Common myeloid progenitor, CD34-positive (primary cell): ENCODE measurements around the gene SNURF.
"Not testable (repeated sequence)": the region's sequence is repeated elsewhere in the genome, so short reads cannot be mapped to it uniquely, and the experiment has no call there.

Experiments
- CTCF ChIA-PET: fragments of 350-600 bp; sonication (Branson Sonifier 250); formaldehyde crosslinking; loops from one replicate; lab custom pipeline; 2021; ENCODE audit warnings: antibody characterized with exemption; lab: Charles Lee
- POLR2A ChIA-PET: fragments of 350-600 bp; sonication (Branson Sonifier 250); formaldehyde crosslinking; loops from one replicate; lab custom pipeline; 2021; ENCODE audit warnings: antibody characterized with exemption; lab: Charles Lee
- DNase-seq, 3 donors: peaks; one replicate each; pipeline versions ENCODE4 v3.0.0 to v3.0.0-alpha.2; 2013
- H3K27ac ChIP-seq, 2 experiments: 1 replicate in 1 of 2; 2 replicates in 1 of 2; pipeline ENCODE4 v1.7.0; 2013; ENCODE audit warnings: inconsistent platforms in 2 of 2, low read length in 2 of 2, mild to moderate bottlenecking in 2 of 2, low read depth in 1 of 2, moderate library complexity in 1 of 2; ENCODE audit not compliant: severe bottlenecking in 2 of 2, insufficient read depth in 1 of 2, poor library complexity in 1 of 2
- H3K27me3 ChIP-seq, 5 experiments: replicated peaks in 2 of 5; 1 replicate in 3 of 5; 2 replicates in 2 of 5; pipeline versions ENCODE4 v1.6.1 to v1.7.0; 2013; ENCODE audit warnings: low read length in 4 of 5, mild to moderate bottlenecking in 2 of 5, moderate library complexity in 2 of 5, inconsistent platforms in 1 of 5; ENCODE audit not compliant: insufficient read depth in 5 of 5, control insufficient read depth in 4 of 5
- H3K36me3 ChIP-seq, 4 experiments: 1 replicate in 2 of 4; 2 replicates in 2 of 4; pipeline versions ENCODE4 v1.6.1 to v1.7.0; 2013; ENCODE audit warnings: low read length in 3 of 4, control low read depth in 1 of 4, mild to moderate bottlenecking in 1 of 4; ENCODE audit not compliant: control insufficient read depth in 4 of 4, insufficient read depth in 4 of 4
- H3K4me1 ChIP-seq, 4 experiments: 1 replicate in 3 of 4; 2 replicates in 1 of 4; pipeline versions ENCODE4 v1.6.1 to v1.7.1; 2013; ENCODE audit warnings: low read length in 3 of 4, mild to moderate bottlenecking in 3 of 4, control low read depth in 1 of 4, inconsistent platforms in 1 of 4, moderate library complexity in 1 of 4; ENCODE audit not compliant: control insufficient read depth in 4 of 4, insufficient read depth in 4 of 4; ENCODE audit errors: control extremely low read depth in 1 of 4
- H3K4me3 ChIP-seq, 7 experiments: 1 replicate in 4 of 7; 2 replicates in 3 of 7; pipeline versions ENCODE4 v1.5.1 to v1.7.0; 2013; ENCODE audit warnings: mild to moderate bottlenecking in 7 of 7, low read length in 6 of 7, moderate library complexity in 6 of 7, inconsistent platforms in 2 of 7, low read depth in 2 of 7, control low read depth in 1 of 7; ENCODE audit not compliant: insufficient read depth in 4 of 7, control insufficient read depth in 1 of 7; ENCODE audit errors: extremely low read depth in 1 of 7
- H3K9me3 ChIP-seq, 5 experiments: 1 replicate in 4 of 5; 2 replicates in 1 of 5; pipeline versions ENCODE4 v1.6.1 to v1.7.1; 2013; ENCODE audit warnings: low read length in 4 of 5, mild to moderate bottlenecking in 2 of 5, inconsistent platforms in 1 of 5, low read depth in 1 of 5, moderate library complexity in 1 of 5; ENCODE audit not compliant: control insufficient read depth in 4 of 5, insufficient read depth in 2 of 5; ENCODE audit errors: control extremely low read depth in 1 of 5
- WGBS: methylation state at CpG from one replicate; pipeline ENCODE4 v1.1.5; 2013; ENCODE audit not compliant: insufficient coverage; 5-methylcytosine and 5-hydroxymethylcytosine counted together

SNURF gene

GRCh38 chr15:24966364-24967103 is 11.7 kb downstream of the SNURF start:
- WGBS: no CpG with 5 or more reads among the region's 4 CpGs
- H3K4me3 ChIP-seq: no peak overlapping the region
- no peak for DNase-seq
- ChIA-PET CTCF (no interaction called here), POLR2A (no interaction called here)
- H3K27me3 ChIP-seq: no peaks in the 10 kb centered on the region
- H3K4me1 ChIP-seq: no peaks in the 10 kb centered on the region
- no peak overlapping the region for H3K27ac ChIP-seq
- H3K9me3 ChIP-seq: peaks cover 6 to 48% (median 12%) of the 10 kb centered on the region in 5 experiments
- peaks cover 12 to 75% (median 27%) of the 10 kb centered on the region in 4 experiments for H3K36me3 ChIP-seq

GRCh38 chr15:24971052-24971451 is 16.3 kb downstream of the SNURF start:
- Histone ChIP-seq H3K36me3 (peaks cover 7 to 80% (median 20%) of the 10 kb centered on the region in 4 experiments), H3K27me3 (no peaks in the 10 kb centered on the region), H3K9me3 (peaks cover 1 to 57% (median 11%) of the 10 kb centered on the region in 5 experiments), H3K4me1 (no peaks in the 10 kb centered on the region), H3K27ac (no peak overlapping the region), H3K4me3 (no peak overlapping the region)
- WGBS: 67% methylated on average over 1 of the region's 3 CpGs
- no peak for DNase-seq
- ChIA-PET CTCF (no interaction called here), POLR2A (no interaction called here)

GRCh38 chr15:24971772-24972171 is 17.0 kb downstream of the SNURF start:
- H3K36me3 ChIP-seq: peaks cover 9 to 80% (median 17%) of the 10 kb centered on the region in 4 experiments
- no peak overlapping the region for H3K4me3 ChIP-seq
- no peak overlapping the region for H3K27ac ChIP-seq
- 95% methylated on average over 8 of the region's 8 CpGs for WGBS
- H3K9me3 ChIP-seq: peaks cover 1 to 56% (median 10%) of the 10 kb centered on the region in 5 experiments
- H3K27me3 ChIP-seq: no peaks in the 10 kb centered on the region
- no peak for DNase-seq
- CTCF ChIA-PET: no interaction called here
- no peaks in the 10 kb centered on the region for H3K4me1 ChIP-seq
- POLR2A ChIA-PET: no interaction called here

- peaks cover 0 to 55% (median 8%) of the 10 kb centered on the region in 5 experiments for H3K9me3 ChIP-seq
- H3K27ac ChIP-seq, CTCF ChIA-PET, DNase-seq, H3K27me3 ChIP-seq, H3K4me3 ChIP-seq, H3K4me1 ChIP-seq, POLR2A ChIA-PET: not testable (repeated sequence)
- WGBS: 100% methylated on average over 1 of the region's 5 CpGs
- H3K36me3 ChIP-seq: peaks cover 7 to 83% (median 20%) of the 10 kb centered on the region in 4 experiments
Measured at GRCh38 chr15:24972707-24973106, 17.9 kb downstream of the SNURF start.

GRCh38 chr15:24976932-24977331 is 22.1 kb downstream of the SNURF start:
- Histone ChIP-seq H3K36me3 (peaks cover 15 to 91% (median 29%) of the 10 kb centered on the region in 4 experiments), H3K4me3 (no peak overlapping the region), H3K27ac (no peak overlapping the region), H3K4me1 (no peaks in the 10 kb centered on the region), H3K9me3 (peaks cover 6 to 59% (median 16%) of the 10 kb centered on the region in 5 experiments), H3K27me3 (no peaks in the 10 kb centered on the region)
- POLR2A ChIA-PET: no interaction called here
- CTCF ChIA-PET: no interaction called here
- WGBS: 92% methylated on average over 3 of the region's 3 CpGs
- DNase-seq: no peak

- ChIA-PET CTCF (no interaction called here), POLR2A (no interaction called here)
- H3K4me3 ChIP-seq: no peak overlapping the region
- H3K9me3 ChIP-seq: peaks cover 6 to 63% (median 19%) of the 10 kb centered on the region in 5 experiments
- no peaks in the 10 kb centered on the region for H3K4me1 ChIP-seq
- H3K27me3 ChIP-seq: no peaks in the 10 kb centered on the region
- no peak for DNase-seq
- peaks cover 15 to 95% (median 30%) of the 10 kb centered on the region in 4 experiments for H3K36me3 ChIP-seq
- H3K27ac ChIP-seq: no peak overlapping the region
- 90% methylated on average over 8 of the region's 9 CpGs for WGBS
Measured at GRCh38 chr15:24977686-24978085, 22.9 kb downstream of the SNURF start.

GRCh38 chr15:24985224-24985623 is 30.4 kb downstream of the SNURF start:
- H3K4me3 ChIP-seq: no peak overlapping the region
- peaks cover 9 to 82% (median 19%) of the 10 kb centered on the region in 4 experiments for H3K36me3 ChIP-seq
- CTCF ChIA-PET: no interaction called here
- POLR2A ChIA-PET: no interaction called here
- H3K9me3 ChIP-seq: peaks cover 4 to 60% (median 13%) of the 10 kb centered on the region in 5 experiments
- no peak for DNase-seq
- 100% methylated on average over 3 of the region's 7 CpGs for WGBS
- H3K27me3 ChIP-seq: no peaks in the 10 kb centered on the region
- no peak overlapping the region for H3K27ac ChIP-seq
- no peaks in the 10 kb centered on the region for H3K4me1 ChIP-seq
